Adipocyte (in vitro differentiated cells): Measurements from ENCODE around the gene PLPP4.
A peak's percentile ranks its signal among the peaks of the same experiment; 100 is the strongest.

Source experiments
- DNase-seq: peaks from one replicate; pipeline ENCODE4 v3.0.0-alpha.2; 2015; ENCODE audit warnings: low read depth
- H3K27me3 ChIP-seq: replicated peaks from 2 replicates; pipeline ENCODE4 v1.7.0; 2013; ENCODE audit warnings: mild to moderate bottlenecking, low read length, moderate library complexity; ENCODE audit not compliant: control insufficient read depth, insufficient read depth
- H3K36me3 ChIP-seq: 2 replicates; pipeline ENCODE4 v1.7.0; 2013; ENCODE audit warnings: low read length, mild to moderate bottlenecking, moderate library complexity; ENCODE audit not compliant: control insufficient read depth, insufficient read depth, severe bottlenecking
- H3K4me1 ChIP-seq: 2 replicates; pipeline ENCODE4 v1.7.0; 2013; ENCODE audit warnings: mild to moderate bottlenecking, low read length, moderate library complexity; ENCODE audit not compliant: control insufficient read depth, insufficient read depth
- H3K4me3 ChIP-seq: 2 replicates; pipeline ENCODE4 v1.7.0; 2013; ENCODE audit warnings: mild to moderate bottlenecking, low read length, moderate library complexity
- H3K9ac ChIP-seq: 2 replicates; pipeline ENCODE4 v1.7.0; 2013; ENCODE audit warnings: mild to moderate bottlenecking, low read length, moderate library complexity
- H3K9me3 ChIP-seq: 2 replicates; pipeline ENCODE4 v1.7.0; 2013; ENCODE audit warnings: mild to moderate bottlenecking, low read length, moderate library complexity; ENCODE audit not compliant: control insufficient read depth

The PLPP4 gene

GRCh38 chr10:120456626-120457430, at the start of gene PLPP4:
TSS of gene PLPP4 (plus strand) at chr10:120457227. CDS start at chr10:120457306, 79 bp downstream.
- peak; percentile 82 for DNase-seq
- Histone ChIP-seq H3K9ac (peak within 1 kb of the TSS; percentile 34), H3K36me3 (no peaks in the 10 kb centered on the region), H3K27me3 (peaks cover 14% of the 10 kb centered on the region), H3K4me3 (peak within 1 kb of the TSS; percentile 79), H3K9me3 (no peaks in the 10 kb centered on the region), H3K4me1 (peaks cover 4% of the 10 kb centered on the region)

GRCh38 chr10:120409816-120410215, 47.2 kb upstream of the PLPP4 start:
- Histone ChIP-seq H3K27me3 (no peaks in the 10 kb centered on the region), H3K9me3 (no peaks in the 10 kb centered on the region), H3K4me3 (no peak overlapping the region), H3K9ac (no peak overlapping the region), H3K4me1 (peaks cover 7% of the 10 kb centered on the region), H3K36me3 (no peaks in the 10 kb centered on the region)
- no peak for DNase-seq

- no peaks in the 10 kb centered on the region for H3K36me3 ChIP-seq
- H3K9me3 ChIP-seq = no peaks in the 10 kb centered on the region
- H3K9ac ChIP-seq = no peak overlapping the region
- H3K4me1 ChIP-seq = peaks cover 10% of the 10 kb centered on the region
- DNase-seq = no peak
- H3K27me3 ChIP-seq = peaks cover 5% of the 10 kb centered on the region
- H3K4me3 ChIP-seq = no peak overlapping the region
These were observed 42.1 kb upstream of the PLPP4 start for GRCh38 chr10:120414946-120415345.

- Histone ChIP-seq H3K36me3 (no peaks in the 10 kb centered on the region), H3K4me1 (peaks cover 10% of the 10 kb centered on the region), H3K27me3 (peaks cover 5% of the 10 kb centered on the region), H3K9ac (no peak overlapping the region), H3K4me3 (no peak overlapping the region), H3K9me3 (no peaks in the 10 kb centered on the region)
- DNase-seq = peak; percentile 76
These were observed 41.2 kb upstream of the PLPP4 start for GRCh38 chr10:120415709-120416330.

- H3K36me3 ChIP-seq = no peaks in the 10 kb centered on the region
- H3K9me3 ChIP-seq = peaks cover 6% of the 10 kb centered on the region
- H3K4me3 ChIP-seq = no peak overlapping the region
- no peak for DNase-seq
- no peak overlapping the region for H3K9ac ChIP-seq
- H3K27me3 ChIP-seq = peaks cover 5% of the 10 kb centered on the region
- peaks cover 3% of the 10 kb centered on the region for H3K4me1 ChIP-seq
These were observed 36.6 kb upstream of the PLPP4 start for GRCh38 chr10:120420421-120420820.

GRCh38 chr10:120421250-120421649, 35.8 kb upstream of the PLPP4 start:
- no peaks in the 10 kb centered on the region for H3K36me3 ChIP-seq
- H3K9me3 ChIP-seq = peaks cover 6% of the 10 kb centered on the region
- H3K27me3 ChIP-seq = peaks cover 5% of the 10 kb centered on the region
- H3K4me1 ChIP-seq = peaks cover 2% of the 10 kb centered on the region
- no peak overlapping the region for H3K9ac ChIP-seq
- no peak for DNase-seq
- H3K4me3 ChIP-seq = no peak overlapping the region

GRCh38 chr10:120422457-120422856, 34.6 kb upstream of the PLPP4 start:
- H3K36me3 ChIP-seq = no peaks in the 10 kb centered on the region
- H3K27me3 ChIP-seq = peaks cover 5% of the 10 kb centered on the region
- peaks cover 6% of the 10 kb centered on the region for H3K9me3 ChIP-seq
- no peak overlapping the region for H3K9ac ChIP-seq
- no peaks in the 10 kb centered on the region for H3K4me1 ChIP-seq
- DNase-seq = peak; percentile 87
- no peak overlapping the region for H3K4me3 ChIP-seq

- peaks cover 5% of the 10 kb centered on the region for H3K27me3 ChIP-seq
- no peak overlapping the region for H3K9ac ChIP-seq
- H3K4me1 ChIP-seq = no peaks in the 10 kb centered on the region
- no peak overlapping the region for H3K4me3 ChIP-seq
- no peaks in the 10 kb centered on the region for H3K36me3 ChIP-seq
- DNase-seq = peak; percentile 85
- peaks cover 6% of the 10 kb centered on the region for H3K9me3 ChIP-seq
These were observed 33.4 kb upstream of the PLPP4 start for GRCh38 chr10:120423431-120424197.

GRCh38 chr10:120424198-120424464, 32.9 kb upstream of the PLPP4 start:
- Histone ChIP-seq H3K9ac (no peak overlapping the region), H3K4me3 (no peak overlapping the region), H3K9me3 (peaks cover 6% of the 10 kb centered on the region), H3K4me1 (no peaks in the 10 kb centered on the region), H3K36me3 (no peaks in the 10 kb centered on the region), H3K27me3 (peaks cover 5% of the 10 kb centered on the region)
- no peak for DNase-seq

GRCh38 chr10:120426306-120426705, 30.7 kb upstream of the PLPP4 start:
- peaks cover 15% of the 10 kb centered on the region for H3K27me3 ChIP-seq
- no peaks in the 10 kb centered on the region for H3K36me3 ChIP-seq
- H3K9ac ChIP-seq = no peak overlapping the region
- H3K4me1 ChIP-seq = no peaks in the 10 kb centered on the region
- H3K9me3 ChIP-seq = peaks cover 6% of the 10 kb centered on the region
- H3K4me3 ChIP-seq = no peak overlapping the region
- DNase-seq = peak; percentile 28

- Histone ChIP-seq H3K27me3 (peaks cover 23% of the 10 kb centered on the region), H3K4me3 (no peak overlapping the region), H3K9ac (no peak overlapping the region), H3K9me3 (peaks cover 6% of the 10 kb centered on the region), H3K36me3 (no peaks in the 10 kb centered on the region), H3K4me1 (no peaks in the 10 kb centered on the region)
- DNase-seq = no peak
These were observed 28.3 kb upstream of the PLPP4 start for GRCh38 chr10:120428754-120429153.
